HG03439 (cell line): ENCODE measurements around the gene CMC1.
A peak's percentile ranks its signal among the peaks of the same experiment; 100 is the strongest.

Experiments used
- ATAC-seq: cut with Tn5 transposase; IDR thresholded peaks from one replicate; pipeline ENCODE4 v1.9.1; 2021; ENCODE audit warnings: mild to moderate bottlenecking, moderate library complexity; ENCODE audit not compliant: unreplicated experiment

The CMC1 gene

GRCh38 chr3:28349469-28350000 lies 108.1 kb downstream of the CMC1 start:
- peak; percentile 3 for ATAC-seq
